OCI-LY3 (cell line): Measurements from ENCODE around the gene WWOX.

Source experiments
- EZH2phosphoT487 ChIP-seq: fragments of 200-600 bp; shearing (Covaris generic); IDR thresholded peaks from 2 replicates; pipeline ENCODE4 v1.6.1; 2018; ENCODE audit warnings: antibody characterized with exemption, mixed run types, low read depth
- TF ChIP-seq, protein P1 (sequence below): fragments of 200-600, 300-600 bp; sonication (generic); IDR thresholded peaks from 2 replicates; pipeline ENCODE4 v1.5.1; 2014; ENCODE audit warnings: antibody characterized with exemption, low read length, low read depth

- TF ChIP-seq, protein P1, sequence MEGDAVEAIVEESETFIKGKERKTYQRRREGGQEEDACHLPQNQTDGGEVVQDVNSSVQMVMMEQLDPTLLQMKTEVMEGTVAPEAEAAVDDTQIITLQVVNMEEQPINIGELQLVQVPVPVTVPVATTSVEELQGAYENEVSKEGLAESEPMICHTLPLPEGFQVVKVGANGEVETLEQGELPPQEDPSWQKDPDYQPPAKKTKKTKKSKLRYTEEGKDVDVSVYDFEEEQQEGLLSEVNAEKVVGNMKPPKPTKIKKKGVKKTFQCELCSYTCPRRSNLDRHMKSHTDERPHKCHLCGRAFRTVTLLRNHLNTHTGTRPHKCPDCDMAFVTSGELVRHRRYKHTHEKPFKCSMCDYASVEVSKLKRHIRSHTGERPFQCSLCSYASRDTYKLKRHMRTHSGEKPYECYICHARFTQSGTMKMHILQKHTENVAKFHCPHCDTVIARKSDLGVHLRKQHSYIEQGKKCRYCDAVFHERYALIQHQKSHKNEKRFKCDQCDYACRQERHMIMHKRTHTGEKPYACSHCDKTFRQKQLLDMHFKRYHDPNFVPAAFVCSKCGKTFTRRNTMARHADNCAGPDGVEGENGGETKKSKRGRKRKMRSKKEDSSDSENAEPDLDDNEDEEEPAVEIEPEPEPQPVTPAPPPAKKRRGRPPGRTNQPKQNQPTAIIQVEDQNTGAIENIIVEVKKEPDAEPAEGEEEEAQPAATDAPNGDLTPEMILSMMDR, result no peak
- no peak for TF ChIP-seq EZH2phosphoT487
Observed at GRCh38 chr16:79206889-79207288, 1107.4 kb downstream of the WWOX start.
